Karpas-422 (cell line): Measurements from ENCODE around the gene PRKCQ. TPM values are rescaled to one million over a fixed set of nuclear protein-coding genes. Genes with fewer than 3 reads are reported as not detected.

Experiments used
- DNase-seq: peaks from one replicate; pipeline ENCODE4 v3.0.0-alpha.2; 2015
- H2AFZ ChIP-seq: fragments of 200-600 bp; sonication (generic); 2 replicates; pipeline ENCODE4 v1.6.1; 2014; ENCODE audit warnings: antibody characterized with exemption, low read length, mixed read lengths
- H3K27ac ChIP-seq: fragments of 200-600 bp; sonication (generic); 2 replicates; pipeline ENCODE4 v1.5.1; 2014; ENCODE audit warnings: mild to moderate bottlenecking, low read length, moderate library complexity
- H3K27me3 ChIP-seq: fragments of 200-600 bp; sonication (generic); 2 replicates; pipeline ENCODE4 v1.6.1; 2014; ENCODE audit warnings: low read length, mixed read lengths
- H3K36me3 ChIP-seq: fragments of 200-600 bp; sonication (generic); 2 replicates; pipeline ENCODE4 v1.6.1; 2014; ENCODE audit warnings: low read length, mixed read lengths; ENCODE audit not compliant: insufficient read depth
- H3K4me1 ChIP-seq: fragments of 200-600 bp; sonication (generic); 2 replicates; pipeline ENCODE4 v1.6.1; 2014; ENCODE audit warnings: mild to moderate bottlenecking, low read length, mixed read lengths
- H3K4me2 ChIP-seq: fragments of 200-600 bp; sonication (generic); 2 replicates; pipeline ENCODE4 v1.6.1; 2014; ENCODE audit warnings: low read length, low read depth, mild to moderate bottlenecking; ENCODE audit not compliant: poor library complexity, severe bottlenecking
- H3K4me3 ChIP-seq: fragments of 200-600 bp; sonication (generic); 2 replicates; pipeline ENCODE4 v1.5.1; 2014; ENCODE audit warnings: mild to moderate bottlenecking, antibody characterized with exemption, low read length, mixed read lengths
- H3K79me2 ChIP-seq: fragments of 200-600 bp; sonication (generic); 2 replicates; pipeline ENCODE4 v1.6.1; 2014; ENCODE audit warnings: mild to moderate bottlenecking, low read length, mixed read lengths
- H3K9ac ChIP-seq: fragments of 200-600 bp; sonication (generic); 2 replicates; pipeline ENCODE4 v1.6.0; 2014; ENCODE audit warnings: low read length
- H3K9me2 ChIP-seq: fragments of 200-600 bp; sonication (generic), shearing (Covaris generic); replicated peaks from 2 replicates; pipeline ENCODE4 v1.6.0; 2014; ENCODE audit warnings: mild to moderate bottlenecking, low read length, moderate library complexity; ENCODE audit not compliant: insufficient read depth
- H3K9me3 ChIP-seq: fragments of 300-700, 200-600 bp; sonication (generic); 2 replicates; pipeline ENCODE4 v1.6.1; 2014; ENCODE audit warnings: low read length, mixed read lengths
- H4K20me1 ChIP-seq: fragments of 200-600 bp; sonication (generic); 2 replicates; pipeline ENCODE4 v1.6.1; 2014; ENCODE audit warnings: mild to moderate bottlenecking, antibody characterized with exemption, low read length, low read depth; ENCODE audit not compliant: insufficient read depth
- total RNA-seq: library from RNA; depleted of rRNA; stranded (reverse); fragments of >200 nt; shearing (Covaris generic); gene quantifications from 2 replicates; pipeline ENCODE4 v1.2.3, GENCODE V29; 2014; ENCODE audit warnings: low replicate concordance; rRNA removed

The PRKCQ gene
- not detected in 2 replicates for total RNA-seq

DNA sequence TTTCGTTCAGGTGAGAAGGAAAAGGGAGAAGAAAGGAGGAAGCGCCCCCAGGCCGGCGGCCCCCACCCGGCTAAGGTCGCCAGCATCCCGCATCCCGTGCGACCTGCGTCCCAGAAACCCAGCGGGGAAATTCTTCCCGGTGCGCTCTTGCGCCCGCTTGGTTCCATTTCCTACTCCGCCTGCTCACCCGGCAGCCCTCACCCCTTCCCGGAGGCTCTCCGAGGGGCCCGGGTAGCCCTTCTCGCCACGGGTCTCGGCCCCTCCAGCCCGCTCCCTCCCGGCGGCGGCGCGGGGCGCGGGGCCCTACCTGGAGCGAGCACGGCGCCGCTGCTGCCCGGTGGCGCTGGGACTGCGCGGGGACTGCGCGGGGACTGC is at the start of gene PRKCQ:
TSS of gene PRKCQ (minus strand) at position 373 of the 375 bp plus-strand sequence. CDS start 65,141 bp downstream, outside the sequence.
- no peak for DNase-seq
- no peaks in the 10 kb centered on the region for H3K27me3 ChIP-seq
- no peaks in the 10 kb centered on the region for H3K9me3 ChIP-seq
- H3K36me3 ChIP-seq: no peaks in the 10 kb centered on the region
- H3K4me2 ChIP-seq: peak within 1 kb of the TSS; percentile 89
- no peaks in the 10 kb centered on the region for H3K9me2 ChIP-seq
- H3K4me1 ChIP-seq: peaks cover 7% of the 10 kb centered on the region
- H3K79me2 ChIP-seq: no peaks in the 10 kb centered on the region
- H4K20me1 ChIP-seq: no peaks in the 10 kb centered on the region
- H3K4me3 ChIP-seq: peak within 1 kb of the TSS; percentile 74
- H3K27ac ChIP-seq: no peak within 1 kb of the TSS
- peak within 1 kb of the TSS; percentile 69 for H3K9ac ChIP-seq
- peak within 1 kb of the TSS; percentile 99 for H2AFZ ChIP-seq

DNA sequence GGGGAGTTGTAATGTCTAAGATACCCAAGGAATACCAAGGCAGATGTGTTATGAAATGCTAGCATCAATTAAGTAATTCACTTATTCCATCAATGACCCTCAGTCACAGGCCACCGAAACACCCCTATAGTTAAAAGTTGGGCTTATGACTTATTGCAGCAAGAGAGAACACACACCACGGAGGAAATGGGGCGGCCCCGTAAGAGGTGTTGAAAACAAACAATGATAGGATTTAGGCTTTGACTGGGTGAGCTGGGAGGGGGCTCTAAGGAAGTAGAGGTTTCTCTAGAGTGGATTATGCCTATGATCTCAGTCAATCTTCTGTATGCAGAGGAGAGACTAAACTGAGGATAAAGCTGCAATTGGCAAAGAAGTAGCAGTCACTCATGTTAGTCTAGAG is 45.4 kb upstream of the PRKCQ start:
- no peak overlapping the region for H2AFZ ChIP-seq
- H3K9me2 ChIP-seq: no peaks in the 10 kb centered on the region
- no peaks in the 10 kb centered on the region for H3K27me3 ChIP-seq
- H3K27ac ChIP-seq: no peak overlapping the region
- no peaks in the 10 kb centered on the region for H4K20me1 ChIP-seq
- no peak overlapping the region for H3K4me2 ChIP-seq
- no peaks in the 10 kb centered on the region for H3K9me3 ChIP-seq
- H3K36me3 ChIP-seq: no peaks in the 10 kb centered on the region
- no peak for DNase-seq
- H3K9ac ChIP-seq: no peak overlapping the region
- no peak overlapping the region for H3K4me3 ChIP-seq
- H3K4me1 ChIP-seq: no peaks in the 10 kb centered on the region
- no peaks in the 10 kb centered on the region for H3K79me2 ChIP-seq

DNA sequence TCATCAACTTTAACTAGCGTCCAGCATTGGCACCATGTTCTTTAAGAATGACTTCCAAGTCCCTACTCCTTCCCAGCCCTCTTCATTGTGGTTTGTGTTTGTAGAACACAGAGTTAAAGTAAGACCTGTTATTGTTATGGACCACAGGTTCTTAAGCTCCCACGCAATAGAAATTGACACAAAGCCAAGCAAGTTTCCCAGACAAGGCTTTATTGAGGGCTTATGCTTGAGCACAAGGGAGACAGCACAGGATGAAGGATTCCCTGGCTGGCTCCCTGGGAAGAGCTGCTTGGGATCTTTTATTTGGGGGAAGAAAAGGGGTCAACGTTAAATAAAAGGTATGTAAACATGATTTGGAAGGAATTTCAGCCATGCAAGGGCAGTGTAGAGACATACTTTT is 44.3 kb upstream of the PRKCQ start:
- Histone ChIP-seq H3K4me1 (no peaks in the 10 kb centered on the region), H3K4me2 (no peak overlapping the region), H3K9me3 (no peaks in the 10 kb centered on the region), H3K27me3 (no peaks in the 10 kb centered on the region), H4K20me1 (no peaks in the 10 kb centered on the region), H2AFZ (no peak overlapping the region), H3K4me3 (no peak overlapping the region), H3K36me3 (no peaks in the 10 kb centered on the region), H3K27ac (no peak overlapping the region), H3K9me2 (no peaks in the 10 kb centered on the region), H3K79me2 (no peaks in the 10 kb centered on the region), H3K9ac (no peak overlapping the region)
- no peak for DNase-seq

DNA sequence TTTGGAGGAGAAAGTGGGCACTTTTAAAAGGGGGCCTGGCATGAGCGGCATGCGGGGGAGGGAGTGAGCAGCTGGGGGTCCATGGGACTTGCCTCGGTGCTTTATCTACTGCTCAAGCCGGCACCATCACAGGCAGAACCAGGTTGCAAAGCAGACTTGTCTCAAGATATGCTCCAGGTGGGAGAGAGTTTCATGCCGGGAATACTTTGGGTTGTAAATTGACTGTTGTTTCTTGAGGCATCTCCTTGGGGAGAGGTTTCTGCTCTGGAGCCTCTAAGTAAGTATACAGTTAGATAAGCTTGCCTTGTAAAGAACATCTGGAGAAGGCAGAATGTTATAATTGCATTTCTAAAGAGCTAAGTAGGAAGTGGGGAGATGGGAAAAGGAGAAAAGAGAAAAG is 42.8 kb upstream of the PRKCQ start:
- no peaks in the 10 kb centered on the region for H3K9me2 ChIP-seq
- H3K4me3 ChIP-seq: no peak overlapping the region
- no peak overlapping the region for H3K9ac ChIP-seq
- H4K20me1 ChIP-seq: no peaks in the 10 kb centered on the region
- no peak for DNase-seq
- H3K27me3 ChIP-seq: no peaks in the 10 kb centered on the region
- no peak overlapping the region for H3K27ac ChIP-seq
- H2AFZ ChIP-seq: no peak overlapping the region
- no peak overlapping the region for H3K4me2 ChIP-seq
- no peaks in the 10 kb centered on the region for H3K79me2 ChIP-seq
- no peaks in the 10 kb centered on the region for H3K36me3 ChIP-seq
- no peaks in the 10 kb centered on the region for H3K9me3 ChIP-seq
- no peaks in the 10 kb centered on the region for H3K4me1 ChIP-seq

DNA sequence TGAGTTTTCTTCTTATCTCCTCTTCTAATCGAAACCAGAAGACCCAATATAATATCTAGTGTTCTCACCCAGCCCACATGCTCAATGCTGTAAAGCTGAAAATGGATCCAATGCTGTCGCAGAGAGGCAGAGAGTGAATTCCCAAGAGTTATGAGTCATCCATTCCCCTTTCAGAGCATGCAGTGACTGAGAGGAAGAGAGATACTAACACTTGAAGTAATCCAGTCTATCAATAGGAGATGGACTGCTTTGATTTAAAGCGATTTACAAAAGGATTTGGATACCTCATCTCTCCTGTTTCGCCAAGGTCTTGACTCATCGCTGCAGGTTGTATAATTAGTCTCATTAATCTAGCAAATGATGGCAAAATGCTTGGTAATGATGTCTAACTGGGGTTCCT is 41.5 kb upstream of the PRKCQ start:
- no peaks in the 10 kb centered on the region for H3K27me3 ChIP-seq
- H3K36me3 ChIP-seq: no peaks in the 10 kb centered on the region
- H3K27ac ChIP-seq: no peak overlapping the region
- no peaks in the 10 kb centered on the region for H3K9me3 ChIP-seq
- no peak overlapping the region for H2AFZ ChIP-seq
- H4K20me1 ChIP-seq: no peaks in the 10 kb centered on the region
- no peaks in the 10 kb centered on the region for H3K79me2 ChIP-seq
- no peak for DNase-seq
- H3K4me2 ChIP-seq: no peak overlapping the region
- no peak overlapping the region for H3K9ac ChIP-seq
- H3K4me3 ChIP-seq: no peak overlapping the region
- H3K4me1 ChIP-seq: no peaks in the 10 kb centered on the region
- no peaks in the 10 kb centered on the region for H3K9me2 ChIP-seq

DNA sequence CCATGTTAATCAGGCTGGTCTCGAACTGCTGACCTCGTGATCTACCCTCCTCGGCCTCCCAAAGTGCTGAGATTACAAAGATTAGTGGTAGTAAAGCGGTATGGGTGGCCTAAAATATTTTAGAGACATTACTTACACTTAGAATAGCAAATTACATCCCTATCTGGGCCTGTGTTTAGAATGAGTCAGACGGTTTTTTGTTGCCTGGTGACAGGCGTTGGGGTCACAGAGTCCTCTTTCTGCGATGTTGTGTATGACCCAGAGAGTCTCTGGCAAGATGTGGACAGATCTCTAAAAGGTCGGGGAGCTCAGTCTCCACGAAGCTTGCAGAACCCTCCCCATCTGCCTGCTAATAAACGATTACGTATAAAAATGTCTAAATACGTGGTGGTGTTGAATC is 39.6 kb upstream of the PRKCQ start:
- Histone ChIP-seq H2AFZ (no peak overlapping the region), H3K27ac (no peak overlapping the region), H3K9me2 (no peaks in the 10 kb centered on the region), H3K79me2 (no peaks in the 10 kb centered on the region), H3K4me2 (no peak overlapping the region), H3K9me3 (no peaks in the 10 kb centered on the region), H3K27me3 (no peaks in the 10 kb centered on the region), H3K9ac (no peak overlapping the region), H3K4me3 (no peak overlapping the region), H3K4me1 (no peaks in the 10 kb centered on the region), H3K36me3 (no peaks in the 10 kb centered on the region), H4K20me1 (no peaks in the 10 kb centered on the region)
- no peak for DNase-seq

DNA sequence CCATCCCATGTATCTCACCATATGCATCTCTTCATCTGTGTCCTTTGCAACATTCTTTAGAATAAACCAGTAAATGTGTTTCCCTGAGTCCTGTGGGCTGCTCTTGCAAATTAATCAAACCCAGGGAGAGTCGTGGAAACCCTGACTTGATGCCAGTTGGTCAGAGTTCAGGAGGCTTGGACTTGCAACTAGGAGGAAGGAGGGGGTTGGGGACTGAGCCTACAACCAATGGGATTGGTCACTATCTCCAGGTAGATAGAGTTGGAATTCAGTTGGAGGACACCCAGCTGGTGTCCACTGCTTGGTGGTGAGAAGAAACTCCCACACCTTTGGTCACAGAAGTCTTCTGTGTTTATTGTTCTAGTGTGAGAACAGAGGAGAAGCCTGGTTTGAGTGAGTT is 38.3 kb upstream of the PRKCQ start:
- Histone ChIP-seq H3K36me3 (no peaks in the 10 kb centered on the region), H2AFZ (no peak overlapping the region), H3K27ac (no peak overlapping the region), H3K9me3 (no peaks in the 10 kb centered on the region), H3K4me3 (no peak overlapping the region), H3K4me2 (no peak overlapping the region), H3K27me3 (no peaks in the 10 kb centered on the region), H4K20me1 (no peaks in the 10 kb centered on the region), H3K9ac (no peak overlapping the region), H3K9me2 (no peaks in the 10 kb centered on the region), H3K4me1 (no peaks in the 10 kb centered on the region), H3K79me2 (no peaks in the 10 kb centered on the region)
- no peak for DNase-seq

DNA sequence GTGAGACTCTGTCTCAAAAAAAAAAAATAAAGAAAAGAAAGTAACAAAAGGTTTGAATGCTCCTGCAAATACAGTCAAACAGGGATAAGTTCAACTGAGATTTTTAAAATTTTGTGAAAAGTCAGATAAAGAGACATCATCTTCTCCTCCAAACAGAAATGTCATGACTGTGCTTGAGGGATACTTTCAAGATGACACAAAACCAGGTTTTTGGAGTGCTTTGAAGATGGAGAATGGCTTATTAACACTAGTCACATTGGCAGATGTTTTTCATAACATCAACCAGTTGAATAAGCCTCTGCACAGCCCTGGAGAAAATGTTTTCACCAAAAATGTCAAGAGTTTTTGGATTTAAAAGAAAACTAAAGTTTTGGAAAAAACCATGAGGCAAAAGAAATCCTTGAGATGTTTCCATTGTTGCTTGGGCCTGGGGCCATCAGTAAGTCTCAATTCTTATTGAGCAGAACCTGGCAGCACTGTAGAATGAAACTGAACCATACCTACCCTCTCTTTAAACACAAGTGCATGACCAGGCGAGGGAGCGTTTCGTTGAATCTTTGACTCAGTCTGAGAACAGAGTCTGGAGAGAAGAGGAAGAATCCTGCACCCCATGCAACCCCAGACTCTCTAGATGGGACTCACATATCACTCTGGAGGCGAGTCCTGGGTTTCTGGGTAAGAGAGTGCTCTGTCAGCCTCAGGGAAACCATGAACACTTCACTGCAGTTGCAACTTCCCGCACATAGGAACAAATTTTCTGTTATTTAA is 37.4 kb upstream of the PRKCQ start:
- no peaks in the 10 kb centered on the region for H3K27me3 ChIP-seq
- H3K79me2 ChIP-seq: no peaks in the 10 kb centered on the region
- DNase-seq: no peak
- no peaks in the 10 kb centered on the region for H3K36me3 ChIP-seq
- H4K20me1 ChIP-seq: no peaks in the 10 kb centered on the region
- no peak overlapping the region for H2AFZ ChIP-seq
- H3K9ac ChIP-seq: no peak overlapping the region
- H3K9me2 ChIP-seq: no peaks in the 10 kb centered on the region
- no peak overlapping the region for H3K27ac ChIP-seq
- H3K4me2 ChIP-seq: no peak overlapping the region
- no peak overlapping the region for H3K4me3 ChIP-seq
- H3K9me3 ChIP-seq: no peaks in the 10 kb centered on the region
- H3K4me1 ChIP-seq: no peaks in the 10 kb centered on the region
